ENCODE results near the gene IL17D.
"Not testable (repeated sequence)": the region's sequence is repeated elsewhere in the genome, so short reads cannot be mapped to it uniquely, and the experiment has no call there.

The IL17D gene

DNA sequence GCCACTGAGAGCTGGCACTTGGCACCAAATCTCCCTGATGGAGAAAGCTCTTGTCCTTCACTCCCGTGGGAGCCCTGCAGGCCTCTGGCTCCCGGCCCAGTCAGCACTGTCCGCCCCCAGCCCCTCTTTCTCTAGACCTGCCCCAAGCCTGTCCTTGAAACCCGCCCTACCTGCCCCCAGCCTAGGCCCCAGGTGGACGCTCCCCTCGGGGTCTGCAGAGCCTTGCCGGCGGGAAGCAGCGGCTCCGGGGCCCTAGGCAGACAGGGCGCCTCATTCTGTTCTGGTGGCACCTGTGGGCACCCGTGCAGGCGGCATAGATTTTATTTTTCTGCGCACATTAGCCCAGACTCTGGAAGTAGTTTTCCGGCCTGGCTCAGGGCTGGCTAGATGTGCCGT, 17.6 kb downstream of the IL17D start:
- no peak for DNase-seq

DNA sequence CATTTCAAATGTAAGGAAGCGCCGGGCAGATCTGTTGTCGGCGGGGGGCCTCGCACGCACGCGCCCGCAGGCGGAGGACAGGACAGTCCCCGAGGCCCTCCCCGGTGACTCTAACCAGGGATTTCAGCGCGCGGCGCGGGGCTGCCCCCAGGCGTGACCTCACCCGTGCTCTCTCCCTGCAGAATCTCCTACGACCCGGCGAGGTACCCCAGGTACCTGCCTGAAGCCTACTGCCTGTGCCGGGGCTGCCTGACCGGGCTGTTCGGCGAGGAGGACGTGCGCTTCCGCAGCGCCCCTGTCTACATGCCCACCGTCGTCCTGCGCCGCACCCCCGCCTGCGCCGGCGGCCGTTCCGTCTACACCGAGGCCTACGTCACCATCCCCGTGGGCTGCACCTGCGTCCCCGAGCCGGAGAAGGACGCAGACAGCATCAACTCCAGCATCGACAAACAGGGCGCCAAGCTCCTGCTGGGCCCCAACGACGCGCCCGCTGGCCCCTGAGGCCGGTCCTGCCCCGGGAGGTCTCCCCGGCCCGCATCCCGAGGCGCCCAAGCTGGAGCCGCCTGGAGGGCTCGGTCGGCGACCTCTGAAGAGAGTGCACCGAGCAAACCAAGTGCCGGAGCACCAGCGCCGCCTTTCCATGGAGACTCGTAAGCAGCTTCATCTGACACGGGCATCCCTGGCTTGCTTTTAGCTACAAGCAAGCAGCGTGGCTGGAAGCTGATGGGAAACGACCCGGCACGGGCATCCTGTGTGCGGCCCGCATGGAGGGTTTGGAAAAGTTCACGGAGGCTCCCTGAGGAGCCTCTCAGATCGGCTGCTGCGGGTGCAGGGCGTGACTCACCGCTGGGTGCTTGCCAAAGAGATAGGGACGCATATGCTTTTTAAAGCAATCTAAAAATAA, 18.2 kb downstream of the IL17D start:
- no peak for DNase-seq

GRCh38 chr13:20727856-20728255, 24.4 kb downstream of the IL17D start:
- DNase-seq, result no peak

DNA sequence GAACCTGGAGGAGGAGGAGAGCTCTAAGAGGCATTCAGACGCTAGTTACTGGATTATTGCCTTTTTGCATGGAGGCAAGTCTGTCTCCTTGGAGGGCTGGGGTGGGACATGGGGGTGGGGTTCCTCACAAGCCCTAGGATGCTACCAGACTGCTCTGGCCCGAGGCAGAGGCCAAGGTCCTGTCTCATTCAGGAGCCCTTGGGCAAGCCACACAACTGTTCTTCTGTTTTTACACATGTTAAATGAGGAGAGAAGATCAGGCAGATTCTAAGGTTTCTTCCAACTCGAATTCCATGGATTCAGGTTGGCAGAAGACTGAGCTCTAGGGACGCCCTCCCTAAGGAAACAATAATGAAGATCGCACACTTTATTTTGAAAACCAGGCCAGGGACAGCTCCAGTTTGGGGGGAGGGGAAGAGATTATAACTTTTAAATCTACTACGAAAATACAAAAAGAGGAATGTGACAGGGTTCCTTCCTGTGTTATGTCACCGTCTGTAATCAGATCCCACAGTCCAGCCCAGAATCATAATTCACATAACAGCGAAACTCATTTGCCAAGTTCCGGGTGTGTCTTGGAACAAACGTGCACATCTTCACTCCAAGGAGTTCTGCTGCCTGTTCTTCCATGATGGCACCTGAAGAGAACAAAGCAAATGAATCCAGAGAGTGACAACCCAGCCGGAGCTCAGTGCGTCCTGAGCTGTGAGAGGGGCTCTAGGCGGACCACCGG, 25.2 kb downstream of the IL17D start:
- DNase-seq, result no peak

- no peak for DNase-seq
These were observed 26.4 kb downstream of the IL17D start for GRCh38 chr13:20729633-20730585.

DNA sequence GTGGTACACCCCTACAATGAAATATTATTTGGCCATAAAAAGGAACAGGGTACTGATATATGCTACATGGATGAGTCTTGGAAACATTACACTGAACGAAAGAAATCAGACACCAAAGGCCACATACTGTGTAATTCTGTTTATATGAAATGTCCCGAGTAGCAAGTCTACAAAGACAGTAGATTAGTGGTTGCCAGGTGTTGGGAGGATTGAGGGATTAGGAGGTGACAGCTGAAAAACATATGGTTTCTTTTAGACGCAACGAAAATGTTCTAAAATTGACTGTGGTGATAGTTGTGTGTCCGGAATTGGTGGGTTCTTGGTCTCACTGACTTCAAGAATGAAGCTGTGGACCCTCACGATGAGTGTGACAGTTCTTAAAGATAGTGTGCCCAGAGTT, 35.1 kb downstream of the IL17D start:
- no peak for DNase-seq

DNA sequence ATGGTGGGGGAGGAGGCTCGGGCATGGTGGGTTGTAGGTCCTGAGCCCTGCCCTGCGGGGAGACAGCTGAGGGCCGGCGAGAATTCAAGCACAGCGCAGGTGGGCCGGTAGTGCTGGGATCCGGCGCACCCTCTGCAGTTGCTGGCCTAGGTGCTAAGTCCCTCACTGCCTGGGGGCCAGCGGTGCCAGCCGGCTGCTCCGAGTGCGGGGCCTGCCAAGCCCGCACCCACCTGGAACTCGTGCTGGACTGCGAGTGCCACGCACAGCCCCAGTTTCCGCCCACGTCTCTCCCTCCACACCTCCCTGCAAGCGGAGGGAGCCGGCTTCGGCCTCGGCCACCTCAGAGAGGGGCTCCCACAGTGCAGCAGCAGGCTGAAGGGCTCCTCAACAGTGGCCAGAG, 36.5 kb downstream of the IL17D start:
- no peak for DNase-seq

DNA sequence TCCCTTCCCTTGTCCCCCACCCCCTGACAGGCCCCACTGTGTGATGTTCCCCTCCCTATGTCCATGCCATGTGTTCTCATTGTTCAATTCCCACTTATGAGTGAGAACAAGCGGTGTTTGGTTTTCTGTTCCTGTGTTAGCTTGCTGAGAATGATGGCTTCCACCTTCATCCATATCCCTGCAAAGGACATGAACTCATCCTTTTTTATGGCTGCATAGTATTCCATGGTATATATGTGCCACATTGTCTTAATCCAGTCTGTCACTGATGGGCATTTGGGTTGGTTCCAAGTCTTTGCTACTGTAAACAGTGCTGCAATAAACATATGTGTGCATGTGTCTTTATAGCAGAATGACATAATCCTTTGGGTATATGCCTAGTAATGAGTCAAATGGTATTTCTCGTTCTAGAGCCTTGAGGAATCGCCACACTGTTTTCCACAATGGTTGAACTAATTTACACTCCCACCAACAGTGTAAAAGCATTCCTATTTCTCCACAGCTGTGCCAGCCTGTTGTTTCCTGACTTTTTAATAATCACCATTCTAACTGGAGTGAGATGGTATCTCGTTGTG, 40.4 kb downstream of the IL17D start:
- not testable (repeated sequence) for DNase-seq

- no peak for DNase-seq
These were observed 45.9 kb downstream of the IL17D start for GRCh38 chr13:20749377-20749776.

- no peak for DNase-seq
These were observed 50.5 kb downstream of the IL17D start for GRCh38 chr13:20754009-20754408.

DNA sequence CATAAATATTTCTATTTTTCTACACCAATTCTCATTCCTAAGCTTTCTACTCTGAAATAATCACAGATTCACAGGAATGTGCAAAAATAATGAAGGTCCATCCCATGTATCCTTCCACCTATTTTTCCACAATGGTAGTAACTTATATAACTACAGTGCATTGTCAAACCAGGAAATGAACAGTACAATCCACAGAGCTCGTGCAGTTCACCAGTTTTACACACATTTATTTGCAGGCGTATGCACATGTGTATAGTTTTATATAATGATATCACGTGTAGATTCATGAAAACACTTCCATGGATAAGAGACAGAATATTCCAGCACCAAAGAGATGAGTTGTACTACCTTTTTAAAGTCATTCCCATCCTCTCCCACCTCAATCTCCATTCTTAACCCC, 57.4 kb downstream of the IL17D start:
- DNase-seq, result no peak

DNA sequence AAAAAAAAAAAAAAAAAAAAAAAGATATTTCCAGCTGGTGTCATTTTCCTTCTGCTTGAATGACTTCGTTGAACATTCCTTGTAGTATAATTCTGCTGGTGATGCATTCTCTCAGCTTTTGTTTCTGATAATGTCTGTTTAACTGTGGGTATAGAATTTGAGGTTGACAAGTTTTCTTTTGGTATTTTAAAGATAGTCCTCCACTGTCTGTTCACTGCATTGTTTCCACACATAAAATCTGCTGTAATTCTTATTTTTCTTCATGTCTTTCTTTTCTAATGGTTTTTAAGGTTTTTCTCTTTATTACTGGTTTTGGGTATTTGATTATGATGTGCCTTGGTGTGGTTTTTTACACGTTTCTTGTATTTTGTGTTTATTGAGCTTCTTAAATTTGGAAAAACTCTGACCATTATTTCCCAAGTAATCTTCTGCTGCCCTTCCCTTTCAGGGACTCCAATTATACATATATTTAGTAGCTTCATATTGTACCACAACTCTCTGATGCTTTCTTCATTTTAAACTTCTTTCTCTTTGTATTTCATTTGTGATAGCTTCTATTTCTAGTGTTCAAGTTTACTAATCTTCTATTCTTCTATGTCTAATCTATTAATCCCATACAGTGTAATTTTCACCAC, 63.9 kb downstream of the IL17D start:
- DNase-seq, result no peak

DNA sequence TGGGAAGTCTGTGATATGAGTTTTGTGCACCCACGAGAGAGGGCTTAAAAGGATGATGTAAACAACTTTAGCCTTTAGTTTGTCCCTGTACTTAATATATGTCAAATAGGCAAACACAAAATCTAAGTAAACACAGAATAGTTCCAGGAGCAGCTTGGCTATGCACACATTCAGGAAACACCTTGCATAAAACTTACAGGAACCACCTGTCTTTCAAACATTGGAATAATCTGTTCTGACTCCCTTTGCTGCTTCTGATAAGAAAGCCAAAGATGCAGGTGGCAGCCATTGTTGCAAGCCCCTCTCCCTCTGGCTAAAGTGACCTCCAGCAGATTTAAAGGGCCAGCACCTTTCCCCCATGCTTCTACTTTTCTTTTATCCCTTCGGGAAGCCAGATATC, 65.6 kb downstream of the IL17D start:
- no peak for DNase-seq

GRCh38 chr13:20769834-20770233, 66.3 kb downstream of the IL17D start:
- no peak for DNase-seq

Measured in activated CD4-positive, alpha-beta T cell treated with anti-CD3 and anti-CD28 coated beads, Interleukin-2, amount 50 U/mL, for 4 hours (primary cell).